CD4-positive, alpha-beta T cell treated with Interleukin-12 subunit alpha and Interleukin-12 subunit beta, for 1 hour (primary cell): Measurements from ENCODE around the gene BAIAP2.
"Not testable (repeated sequence)": the region's sequence is repeated elsewhere in the genome, so short reads cannot be mapped to it uniquely, and the experiment has no call there.

Experiments used
- DNase-seq: peaks from one replicate; pipeline ENCODE4 v3.0.0-alpha.2; 2020

BAIAP2 gene

GRCh38 chr17:81025741-81026129 lies 9.2 kb upstream of the BAIAP2 start:
- DNase-seq = no peak

DNA sequence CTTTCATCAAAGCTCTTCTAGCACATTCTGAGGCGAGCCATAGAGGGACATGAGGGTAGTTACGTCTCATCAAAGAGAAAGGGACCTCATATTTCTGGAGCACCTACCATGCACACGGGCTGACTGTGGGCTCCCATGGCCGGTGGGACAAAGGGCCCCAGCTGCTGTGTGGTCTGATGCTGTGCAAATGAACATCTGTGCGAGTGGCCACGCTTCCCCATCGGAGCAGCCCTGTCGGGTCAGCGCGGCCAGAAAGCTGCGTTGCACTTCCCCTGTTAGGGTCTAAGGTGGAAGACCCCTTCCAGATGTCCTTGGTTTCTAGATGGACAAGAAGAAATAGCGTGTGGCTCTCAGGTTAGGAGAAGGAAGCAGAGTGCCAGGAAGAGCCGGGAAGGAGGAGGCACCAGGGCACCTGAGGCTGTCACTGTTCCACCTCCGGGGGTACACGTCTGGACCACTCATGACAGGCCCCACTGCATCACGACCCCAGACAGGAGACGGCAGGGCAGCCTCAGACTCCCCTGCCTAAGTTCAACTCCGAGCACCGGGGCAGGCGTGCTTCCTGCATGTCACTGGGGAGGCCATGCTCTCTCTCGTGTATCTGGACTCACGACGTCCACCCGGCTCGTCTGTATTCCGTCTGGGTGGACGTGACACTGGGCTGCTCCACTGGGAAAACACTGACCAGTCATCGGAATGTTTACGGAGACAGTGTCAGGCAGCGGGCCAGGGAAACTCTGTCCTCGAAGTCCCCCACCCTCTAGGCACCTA lies 8.5 kb upstream of the BAIAP2 start:
- no peak for DNase-seq

- no peak for DNase-seq
Observed at GRCh38 chr17:81027038-81027437, 7.9 kb upstream of the BAIAP2 start.

GRCh38 chr17:81027591-81028505 lies 7.1 kb upstream of the BAIAP2 start:
- DNase-seq = no peak

DNA sequence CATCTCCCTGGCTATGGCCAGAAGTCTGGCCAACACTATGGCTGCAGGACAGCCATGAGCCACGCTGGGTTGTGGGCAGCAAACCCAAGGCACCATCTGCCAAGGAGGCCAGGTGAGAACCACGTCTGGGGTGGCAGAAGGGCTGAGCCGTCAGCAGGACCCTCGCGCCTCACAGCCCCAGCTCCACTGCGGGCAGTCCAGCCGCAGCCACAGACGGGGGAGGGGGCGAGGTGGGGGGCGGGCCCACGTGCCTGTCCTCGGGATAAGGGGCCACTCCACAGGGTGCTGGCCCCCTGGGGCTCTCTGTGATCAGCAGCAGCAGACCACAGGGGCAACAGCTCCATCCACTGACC lies 6.5 kb upstream of the BAIAP2 start:
- no peak for DNase-seq

GRCh38 chr17:81029859-81030258 lies 5.1 kb upstream of the BAIAP2 start:
- DNase-seq = no peak

DNA sequence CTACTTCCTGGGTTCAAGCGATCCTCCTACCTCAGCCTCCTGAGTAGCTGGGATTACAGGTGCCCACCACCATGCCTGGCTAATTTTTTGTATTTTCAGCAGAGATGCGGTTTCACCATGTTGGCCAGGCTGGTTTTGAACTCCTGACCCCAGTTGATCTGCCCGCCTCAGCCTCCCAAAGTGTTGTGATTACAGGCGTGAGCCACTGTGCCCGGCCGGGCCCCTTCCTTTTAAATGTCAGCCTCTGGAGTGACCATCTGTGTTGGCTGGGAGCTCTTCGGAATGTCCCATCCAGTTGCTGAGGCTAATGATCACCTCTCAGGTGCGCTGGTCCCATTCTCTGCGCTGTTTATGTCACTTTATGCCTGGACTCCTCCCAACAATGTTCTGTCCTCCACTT lies 4.6 kb upstream of the BAIAP2 start:
- DNase-seq = not testable (repeated sequence)

GRCh38 chr17:81030741-81031565 lies 4.0 kb upstream of the BAIAP2 start:
- no peak for DNase-seq

GRCh38 chr17:81031566-81032550 lies 3.1 kb upstream of the BAIAP2 start:
- DNase-seq = no peak

- DNase-seq = no peak
Observed at GRCh38 chr17:81032641-81033480, 2.1 kb upstream of the BAIAP2 start.

- DNase-seq = no peak
Observed at GRCh38 chr17:81033535-81034167, 1.3 kb upstream of the BAIAP2 start.

GRCh38 chr17:81034168-81034777 lies 678 bp upstream of the BAIAP2 start:
- no peak for DNase-seq

DNA sequence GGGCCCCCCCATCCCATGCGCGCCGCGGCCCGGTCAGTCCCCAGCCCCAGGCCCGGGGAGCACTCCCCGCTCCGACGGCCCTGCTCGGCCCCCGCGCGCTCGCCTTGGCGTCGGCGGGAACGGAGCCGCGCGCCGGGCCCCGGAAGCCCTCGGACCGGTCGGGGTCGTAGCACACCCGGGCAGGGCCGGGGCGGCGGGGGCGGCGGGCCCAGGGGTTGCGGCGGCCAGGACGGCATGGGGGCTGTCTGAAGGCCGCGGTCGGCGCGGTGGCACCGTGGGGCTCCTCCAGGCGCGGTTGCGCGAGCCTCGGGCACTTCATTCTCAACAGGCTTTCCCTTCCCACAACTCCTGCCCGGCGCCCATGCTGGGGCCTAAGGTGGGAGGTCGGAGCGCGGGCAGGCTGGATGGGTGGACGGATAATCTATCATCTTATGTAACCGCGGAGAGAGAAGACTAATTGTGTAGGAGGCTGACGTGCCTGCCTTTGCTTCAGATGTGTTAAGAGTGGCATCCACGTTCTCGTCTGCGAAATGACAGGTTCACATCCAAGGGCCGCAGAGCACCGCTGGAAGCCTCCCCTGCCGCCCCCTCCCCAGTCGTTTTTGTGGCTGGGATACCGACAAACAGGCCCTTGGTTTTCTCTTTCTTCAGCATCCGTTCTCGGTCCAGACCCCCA lies 708 bp downstream of the BAIAP2 start:
- no peak for DNase-seq

GRCh38 chr17:81036197-81036941 lies 1.4 kb downstream of the BAIAP2 start:
- no peak for DNase-seq

- no peak for DNase-seq
Observed at GRCh38 chr17:81037026-81037797, 2.3 kb downstream of the BAIAP2 start.

DNA sequence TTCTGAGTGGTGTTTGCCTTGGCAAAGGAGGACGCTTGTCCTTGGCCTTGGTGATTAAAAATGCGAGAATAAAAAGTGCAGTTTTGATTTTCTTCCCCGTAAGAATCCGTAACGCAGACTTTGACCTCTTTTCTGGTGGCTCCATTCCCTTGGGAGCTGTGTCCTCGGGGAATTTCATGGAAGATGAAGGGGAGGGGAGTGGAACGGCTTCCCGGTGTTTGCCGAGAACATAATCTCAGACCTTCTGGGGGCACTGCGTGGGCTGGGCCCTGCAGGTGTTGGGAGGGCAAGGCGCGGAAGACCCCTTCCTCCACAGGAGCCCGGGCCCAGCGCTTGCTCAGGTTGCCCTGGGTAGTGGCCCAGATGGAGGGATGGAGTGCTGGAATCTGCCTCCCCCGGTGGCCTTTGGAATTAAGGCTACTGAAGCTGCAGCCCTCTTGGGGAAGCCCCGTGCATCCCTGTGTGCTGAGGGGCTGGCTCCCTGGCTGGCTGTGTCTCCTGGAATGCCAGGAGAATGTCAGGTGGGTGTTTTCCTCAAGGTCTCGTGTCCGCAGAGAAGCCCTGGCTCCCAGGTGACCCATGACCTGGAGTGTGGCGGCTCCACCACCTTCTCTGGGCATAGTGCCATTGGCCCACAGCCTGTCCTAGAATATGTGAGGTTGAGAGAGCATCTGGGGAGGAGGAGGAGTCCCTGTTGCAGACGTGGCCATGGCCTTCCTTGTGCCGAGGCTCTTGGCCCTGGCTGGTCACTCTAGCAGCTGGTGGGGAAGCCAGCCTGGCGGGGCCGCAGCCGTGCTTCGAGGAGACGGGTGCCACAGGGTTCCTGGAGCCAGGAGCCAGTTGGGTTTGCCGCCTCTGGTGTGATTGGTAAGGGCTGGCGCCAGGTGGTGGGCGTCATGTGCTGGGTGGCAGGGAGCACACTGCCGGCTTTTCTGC lies 3.1 kb downstream of the BAIAP2 start:
- DNase-seq = no peak

DNA sequence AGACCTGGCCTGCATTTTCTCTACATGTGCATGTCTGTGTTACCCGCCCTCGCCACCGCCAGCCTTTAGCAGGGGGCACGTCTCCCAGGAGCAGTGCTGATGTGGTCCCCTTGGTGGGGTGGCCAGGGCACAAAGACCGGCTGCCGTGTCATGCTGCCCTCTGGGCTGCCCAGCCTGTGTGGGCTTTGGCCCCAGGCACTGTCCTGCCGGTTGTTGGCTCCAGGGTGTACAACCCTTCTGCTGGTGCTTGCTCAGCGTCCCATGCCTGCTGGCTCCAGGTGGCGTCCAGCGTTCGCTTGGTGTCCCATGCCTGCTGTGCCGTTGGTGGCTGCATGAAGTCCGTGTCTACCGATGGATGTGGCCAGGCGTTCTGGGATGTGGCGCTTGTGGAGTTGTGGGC lies 4.1 kb downstream of the BAIAP2 start:
- no peak for DNase-seq
